SK-MEL-5 (cell line): ENCODE data around the gene NR2F1-AS1. TPM values are rescaled to one million over a fixed set of nuclear protein-coding genes. Genes with fewer than 3 reads are reported as not detected.
"Not testable (repeated sequence)": the region's sequence is repeated elsewhere in the genome, so short reads cannot be mapped to it uniquely, and the experiment has no call there.

Source experiments
- DNase-seq: peaks from one replicate; pipeline ENCODE4 v3.0.0-alpha.2; 2016; ENCODE audit warnings: low read depth, low spot score
- in situ Hi-C: cut with HindIII; loops from 2 replicates; pipeline ENCODE4 v1.10.0; 2016; ENCODE audit warnings: low sequenced_read_pairs, high pct_unique_total_duplicates, low pct_unique_long_range_greater_than_20kb
- total RNA-seq: library from RNA; depleted of rRNA; stranded (reverse); fragments of >200 nt; shearing (Covaris generic); gene quantifications from 2 replicates; pipeline ENCODE4 v1.2.3, GENCODE V29; 2014

Gene NR2F1-AS1
- total RNA-seq, 1 experiment from 2014 or later = 0.11 TPM

- in situ Hi-C loops = no loop called here
These were observed 8.2 kb downstream of the NR2F1-AS1 start for GRCh38 chr5:93572608-93573353.

GRCh38 chr5:93572101-93572607 is 8.9 kb downstream of the NR2F1-AS1 start:
- in situ Hi-C loops = no loop called here
- no peak for DNase-seq

More at GRCh38 chr5:93572608-93573353, 8.2 kb downstream of the NR2F1-AS1 start:
- no peak for DNase-seq

DNA sequence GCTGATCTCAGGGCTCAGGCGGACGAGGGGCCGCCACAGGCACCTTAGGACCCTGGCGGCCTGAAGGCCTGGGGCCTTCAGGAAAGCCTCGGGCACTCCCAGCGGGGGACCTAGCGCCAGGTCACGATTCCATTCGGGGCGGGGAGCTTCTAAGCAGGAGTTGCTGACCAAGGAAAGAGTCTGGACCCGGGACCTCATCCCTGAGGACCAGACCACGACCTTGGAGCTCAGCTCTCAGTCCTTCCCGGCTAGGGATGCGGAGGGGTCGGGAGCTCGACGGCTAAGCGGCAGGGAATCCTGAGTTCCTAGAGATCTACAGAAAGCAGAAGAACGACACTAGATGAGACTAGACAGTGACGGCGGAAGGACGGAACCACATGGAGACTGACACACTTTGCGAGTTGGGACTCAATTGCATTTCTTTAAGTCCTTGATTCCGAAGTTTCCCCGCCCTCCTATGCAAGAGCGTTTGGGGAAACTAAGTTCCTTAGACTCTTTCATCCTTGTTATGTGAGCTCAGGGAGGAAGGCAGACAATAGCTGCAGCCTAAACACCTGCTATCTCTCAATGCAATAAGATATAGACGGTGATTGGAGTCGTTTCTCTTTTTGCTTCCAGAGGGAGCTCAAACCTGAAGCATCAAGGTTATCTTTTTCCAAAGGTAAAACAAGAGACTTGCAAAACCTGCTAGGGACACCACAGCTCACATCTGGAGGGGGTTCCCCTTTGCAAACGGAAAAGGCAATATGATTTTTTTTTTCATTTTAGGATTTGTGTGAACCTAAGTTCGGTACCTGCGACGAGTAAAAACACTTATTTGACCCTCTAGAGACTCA is 9.7 kb downstream of the NR2F1-AS1 start:
- in situ Hi-C loops = no loop called here
- DNase-seq = no peak

DNA sequence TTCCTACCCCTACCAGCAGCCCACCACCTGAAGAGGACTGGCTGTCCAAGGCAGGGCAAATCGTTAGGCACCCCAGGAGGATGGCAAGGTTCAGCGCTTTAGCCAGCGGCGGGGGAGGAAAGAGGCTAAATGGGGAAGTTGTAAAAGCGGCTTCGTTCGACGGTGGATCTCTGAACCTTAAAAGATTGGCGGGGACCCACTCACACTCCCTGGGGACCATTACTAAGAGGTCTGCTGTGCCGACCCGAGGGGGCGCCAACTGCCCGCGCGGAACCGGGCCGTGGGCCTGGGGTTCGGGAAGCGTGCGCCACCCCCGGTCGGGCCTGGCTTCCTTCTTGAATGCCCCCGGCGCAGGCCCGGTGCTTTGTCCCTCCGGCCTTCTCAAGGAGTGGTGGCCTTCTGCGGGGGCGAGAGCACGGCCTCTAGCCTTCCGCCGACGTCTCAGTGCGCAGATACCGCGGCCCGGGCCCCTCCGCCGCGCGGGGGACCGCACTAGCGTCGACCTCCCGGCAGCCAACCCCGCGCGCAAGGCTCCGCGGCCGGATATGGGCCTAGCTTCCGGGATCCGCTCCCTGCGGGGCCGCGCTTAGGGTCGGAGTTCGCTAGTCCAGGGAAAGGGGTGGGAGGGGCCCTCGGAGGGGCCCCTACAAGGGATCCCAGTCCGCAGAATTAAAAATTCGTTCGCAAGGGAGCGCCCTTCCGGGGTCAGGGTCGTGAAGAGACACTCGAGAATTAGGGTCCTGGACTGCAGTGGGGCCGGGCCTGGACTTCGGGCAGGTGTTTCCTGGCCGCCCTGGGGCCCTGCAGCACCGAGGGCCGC is 10.5 kb downstream of the NR2F1-AS1 start:
- in situ Hi-C loops = no loop called here
- DNase-seq = no peak

DNA sequence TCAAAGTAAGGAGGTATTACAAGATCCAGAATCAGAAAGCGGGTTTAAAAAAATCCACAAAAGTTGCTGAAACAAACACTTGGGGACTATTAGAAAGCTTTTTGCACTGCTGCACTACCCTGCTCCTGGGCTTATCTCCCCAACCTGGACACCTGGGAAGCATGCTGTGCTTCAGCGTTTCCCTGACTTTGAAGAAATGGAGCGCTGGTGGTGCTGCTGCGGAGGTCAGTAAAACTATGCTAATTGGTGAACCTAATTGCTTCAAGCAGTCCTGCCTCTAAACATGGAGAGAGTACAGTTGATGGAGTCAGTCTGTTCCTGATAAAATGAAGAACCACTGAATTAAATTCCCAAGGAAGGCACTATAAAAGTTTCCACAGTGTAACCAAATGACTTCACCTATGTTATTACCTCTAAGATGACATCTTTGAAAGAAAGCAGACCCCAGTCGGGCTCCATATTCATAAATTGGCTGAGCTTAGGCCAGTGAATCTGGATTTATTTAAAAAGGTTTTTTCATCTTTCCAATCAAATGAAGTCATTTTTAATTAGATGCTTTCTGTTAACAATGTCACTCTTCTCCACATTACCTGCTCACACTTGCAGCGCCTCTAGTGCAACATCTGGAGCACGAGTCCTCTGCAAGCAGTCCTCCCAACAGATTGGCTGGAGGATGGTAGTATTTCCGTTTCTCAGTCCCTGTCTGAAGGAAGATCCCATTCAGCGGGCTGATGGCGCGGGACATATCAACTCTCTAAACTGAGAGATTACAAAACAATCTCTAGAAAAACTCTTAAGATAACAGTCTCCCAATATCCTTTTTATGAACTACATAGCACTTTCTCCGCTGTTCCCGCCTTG is 11.5 kb downstream of the NR2F1-AS1 start:
- no peak for DNase-seq
- in situ Hi-C loops = no loop called here

DNA sequence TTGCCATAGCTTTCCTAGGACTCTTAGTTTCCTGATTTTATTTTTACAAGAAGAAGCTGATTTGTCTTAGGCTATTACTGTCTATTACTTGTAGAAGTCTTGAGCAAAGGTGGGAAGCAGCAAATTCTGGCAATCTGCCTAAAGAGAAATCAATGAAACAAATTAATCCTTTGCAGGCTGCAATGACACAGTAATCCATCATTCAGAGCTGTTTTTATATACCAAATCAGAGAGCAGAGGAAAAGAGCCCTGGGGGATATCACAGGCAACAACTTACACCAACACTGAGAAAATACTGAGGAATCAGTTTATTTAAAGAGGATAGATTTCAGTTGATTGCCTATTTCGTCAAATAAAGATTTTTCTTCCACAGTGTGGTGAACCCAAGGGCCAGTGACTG is 13.6 kb downstream of the NR2F1-AS1 start:
- in situ Hi-C loops = no loop called here
- DNase-seq = no peak

DNA sequence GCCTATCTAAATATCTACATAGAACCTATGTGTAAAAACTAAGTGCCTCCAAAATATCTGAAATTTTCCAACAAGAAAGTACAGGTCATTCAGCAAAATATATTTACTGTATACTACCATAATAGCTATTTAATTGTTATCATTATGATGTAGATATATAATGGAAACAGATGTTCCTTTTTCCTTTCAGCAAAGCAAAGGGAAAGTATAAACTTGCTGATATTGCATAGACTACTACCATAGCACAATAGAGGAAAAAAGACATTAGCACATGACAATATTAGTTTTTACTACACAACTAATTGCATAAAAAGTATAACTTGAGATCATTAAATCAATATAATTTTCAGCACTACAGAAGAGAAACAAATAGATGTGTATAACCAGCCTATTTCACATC is 14.9 kb downstream of the NR2F1-AS1 start:
- DNase-seq = no peak
- in situ Hi-C loops = no loop called here

GRCh38 chr5:93557021-93557604 is 23.9 kb downstream of the NR2F1-AS1 start:
- in situ Hi-C loops = no loop called here
- DNase-seq = no peak

GRCh38 chr5:93549594-93549993 is 31.4 kb downstream of the NR2F1-AS1 start:
- DNase-seq, in situ Hi-C loops: not testable (repeated sequence)

- no peak for DNase-seq
These were observed 35.1 kb downstream of the NR2F1-AS1 start for GRCh38 chr5:93545872-93546271.

GRCh38 chr5:93532370-93532769 is 48.6 kb downstream of the NR2F1-AS1 start:
- DNase-seq = no peak
- in situ Hi-C loops = no loop called here

More at GRCh38 chr5:93545872-93546271, 35.1 kb downstream of the NR2F1-AS1 start:
- in situ Hi-C loops = no loop called here

GRCh38 chr5:93521815-93522214 is 59.2 kb downstream of the NR2F1-AS1 start:
- in situ Hi-C loops, DNase-seq: not testable (repeated sequence)

GRCh38 chr5:93519740-93520139 is 61.3 kb downstream of the NR2F1-AS1 start:
- in situ Hi-C loops = no loop called here

GRCh38 chr5:93517828-93518227 is 63.2 kb downstream of the NR2F1-AS1 start:
- DNase-seq = no peak
- in situ Hi-C loops = no loop called here

More at GRCh38 chr5:93519740-93520139, 61.3 kb downstream of the NR2F1-AS1 start:
- DNase-seq = no peak

GRCh38 chr5:93513298-93513697 is 67.7 kb downstream of the NR2F1-AS1 start:
- DNase-seq = no peak
- in situ Hi-C loops = no loop called here

DNA sequence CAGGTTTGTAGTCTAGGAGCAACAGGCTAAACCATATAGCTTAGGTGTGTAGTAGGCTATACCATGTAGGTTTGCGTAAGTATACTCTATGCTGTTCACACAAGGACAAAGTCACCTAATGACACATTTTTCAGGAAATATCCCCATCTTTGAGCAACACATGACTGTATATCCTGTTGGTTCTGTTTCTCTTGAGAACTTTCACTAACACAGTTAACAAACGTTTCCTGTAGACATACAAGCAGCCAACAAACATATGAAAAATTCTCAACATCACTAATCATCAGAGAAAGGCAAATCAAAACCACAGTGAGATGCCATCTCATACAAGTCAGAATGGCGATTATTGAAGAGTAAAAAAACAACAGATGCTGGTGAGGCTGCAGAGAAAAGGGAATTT is 68.2 kb downstream of the NR2F1-AS1 start:
- no peak for DNase-seq
- in situ Hi-C loops = no loop called here

GRCh38 chr5:93511445-93511844 is 69.6 kb downstream of the NR2F1-AS1 start:
- in situ Hi-C loops = no loop called here

More at GRCh38 chr5:93511445-93511844, 69.6 kb downstream of the NR2F1-AS1 start:
- no peak for DNase-seq
